COR-L47 (cell line): ENCODE results near the gene JADE1.

Experiments
- DNase-seq: peaks from one replicate; lab custom pipeline; 2025; lab: John Stamatoyannopoulos, UW

Gene JADE1

DNA sequence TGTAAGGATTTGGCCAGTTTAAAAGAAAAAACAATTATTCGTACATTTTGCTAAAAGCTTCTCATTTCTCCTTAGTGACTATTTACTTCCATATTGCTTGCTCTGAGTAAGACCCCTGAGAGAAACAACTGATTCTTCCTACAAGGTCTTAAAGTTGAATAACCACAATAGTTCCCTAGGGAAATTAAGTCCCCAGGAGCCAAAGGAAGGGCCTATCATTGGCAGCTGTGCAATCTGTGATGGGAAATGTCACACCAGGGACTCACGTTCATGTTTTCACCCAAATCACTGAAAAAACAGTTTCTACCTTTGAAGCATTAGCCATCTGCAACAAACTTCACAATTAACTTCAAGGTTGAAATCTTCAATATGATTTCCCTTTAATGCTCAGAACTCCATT, 66.7 kb downstream of the JADE1 start:
- no peak for DNase-seq

DNA sequence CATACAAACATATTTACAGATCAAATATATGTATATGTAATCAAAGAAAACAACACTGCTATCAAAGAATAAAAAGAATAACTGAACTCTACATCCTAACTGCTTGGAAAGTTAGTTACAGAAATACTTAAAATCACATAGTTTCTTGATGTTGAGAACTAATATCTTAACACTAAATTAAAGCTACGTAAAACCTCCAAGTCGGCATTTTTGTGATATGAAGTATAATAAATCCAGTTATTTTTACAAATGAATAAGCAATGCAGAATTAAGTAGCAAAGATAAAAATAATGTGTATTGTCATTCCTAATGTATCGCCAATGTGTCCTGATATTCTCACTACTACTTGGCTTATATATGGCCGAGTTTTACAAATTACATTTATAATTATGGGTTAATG, 68.4 kb downstream of the JADE1 start:
- no peak for DNase-seq

GRCh38 chr4:128879283-128879682, 69.8 kb downstream of the JADE1 start:
- no peak for DNase-seq

GRCh38 chr4:128879971-128880370, 70.5 kb downstream of the JADE1 start:
- DNase-seq = no peak

GRCh38 chr4:128880662-128881061, 71.2 kb downstream of the JADE1 start:
- no peak for DNase-seq

DNA sequence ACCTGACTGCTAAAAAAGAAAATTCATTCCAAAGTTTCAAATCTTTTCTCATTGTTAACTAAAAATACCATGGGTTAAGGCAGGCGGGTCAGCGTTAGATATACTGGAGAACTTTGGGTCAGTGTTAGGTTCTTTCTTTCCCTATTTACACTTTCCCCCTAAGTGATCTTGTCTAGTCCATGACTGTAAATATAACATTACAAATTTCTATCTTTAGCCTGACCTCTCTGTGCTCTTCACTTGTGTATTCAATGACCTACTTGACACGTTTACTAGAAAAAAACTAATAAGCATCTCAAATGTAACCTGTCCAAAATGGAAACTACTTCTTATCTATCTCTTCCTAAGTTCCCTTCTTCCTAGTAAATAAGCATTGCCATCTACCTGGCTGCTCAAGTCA, 95.3 kb downstream of the JADE1 start:
- no peak for DNase-seq

- DNase-seq = no peak
These were observed 97.1 kb downstream of the JADE1 start for GRCh38 chr4:128906581-128906980.

DNA sequence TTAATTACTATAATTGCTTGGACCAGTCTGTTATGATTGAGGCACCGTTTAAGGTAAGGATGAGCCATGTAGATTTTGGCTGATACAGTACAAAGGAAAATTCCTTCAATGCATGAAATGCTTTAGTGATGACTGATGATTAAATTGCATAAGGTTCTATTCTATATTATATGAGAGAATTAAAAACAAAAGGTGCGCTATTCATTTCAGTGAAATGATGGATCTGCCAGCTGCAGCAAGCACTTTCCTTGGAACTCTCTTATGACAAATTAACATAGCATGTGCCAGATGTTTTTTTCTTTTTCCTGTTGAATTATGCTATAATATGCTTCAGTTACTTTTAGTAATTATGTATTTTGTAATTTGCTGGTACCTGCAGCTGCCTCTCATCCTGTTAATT, 98.5 kb downstream of the JADE1 start:
- DNase-seq = no peak

- DNase-seq = no peak
These were observed 99.2 kb downstream of the JADE1 start for GRCh38 chr4:128908735-128909134.

GRCh38 chr4:128913228-128913627, 103.7 kb downstream of the JADE1 start:
- no peak for DNase-seq

GRCh38 chr4:128915544-128915943, 106.0 kb downstream of the JADE1 start:
- DNase-seq = no peak

DNA sequence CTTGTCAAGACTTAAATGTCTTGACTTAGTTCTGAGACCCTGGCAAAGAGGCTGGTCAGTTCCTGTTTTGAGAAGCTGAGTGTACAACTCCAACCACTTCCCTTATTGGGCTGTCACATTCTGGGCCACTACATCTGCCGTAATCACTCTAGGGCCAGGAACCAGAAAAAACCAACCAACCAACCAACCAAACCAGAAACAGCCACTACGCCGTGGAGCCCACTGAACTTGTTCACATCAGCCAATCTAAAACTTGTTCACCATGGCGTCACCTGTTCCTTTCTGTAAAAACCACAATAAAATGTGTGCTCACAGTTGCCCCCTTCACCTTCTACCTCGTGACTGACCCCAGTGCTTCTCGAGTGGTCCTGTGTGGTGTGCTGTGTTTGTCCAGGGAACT, 107.3 kb downstream of the JADE1 start:
- no peak for DNase-seq

GRCh38 chr4:128917781-128918180, 108.3 kb downstream of the JADE1 start:
- DNase-seq = no peak

GRCh38 chr4:128921954-128922353, 112.5 kb downstream of the JADE1 start:
- no peak for DNase-seq
